NOMO-1 (cell line): ENCODE results near the gene SORCS2.

Source experiments
- DNase-seq, 2 experiments: peaks; one replicate each; lab custom pipeline; 2025; ENCODE audit not compliant: unreplicated experiment in 2 of 2; lab: John Stamatoyannopoulos, UW

SORCS2 gene

GRCh38 chr4:7511525-7511924, 319.2 kb downstream of the SORCS2 start:
- DNase-seq = no peak

GRCh38 chr4:7512428-7512827, 320.1 kb downstream of the SORCS2 start:
- DNase-seq = no peak

- no peak for DNase-seq
These were observed 320.6 kb downstream of the SORCS2 start for GRCh38 chr4:7512946-7513345.

GRCh38 chr4:7513671-7514070, 321.3 kb downstream of the SORCS2 start:
- DNase-seq = no peak

- no peak for DNase-seq
These were observed 321.9 kb downstream of the SORCS2 start for GRCh38 chr4:7514281-7514680.

- no peak for DNase-seq
These were observed 322.5 kb downstream of the SORCS2 start for GRCh38 chr4:7514789-7515188.

- no peak for DNase-seq
These were observed 323.1 kb downstream of the SORCS2 start for GRCh38 chr4:7515390-7515902.

GRCh38 chr4:7516096-7516772, 323.9 kb downstream of the SORCS2 start:
- DNase-seq = no peak

- DNase-seq = no peak
These were observed 324.4 kb downstream of the SORCS2 start for GRCh38 chr4:7516773-7517144.

GRCh38 chr4:7518871-7519637, 326.7 kb downstream of the SORCS2 start:
- no peak for DNase-seq

GRCh38 chr4:7519638-7520376, 327.5 kb downstream of the SORCS2 start:
- no peak for DNase-seq

GRCh38 chr4:7521666-7522065, 329.3 kb downstream of the SORCS2 start:
- DNase-seq = no peak

GRCh38 chr4:7522452-7523220, 330.3 kb downstream of the SORCS2 start:
- no peak for DNase-seq

GRCh38 chr4:7523526-7523925, 331.2 kb downstream of the SORCS2 start:
- no peak for DNase-seq

- DNase-seq = peak; percentile 11 to 18
These were observed 331.8 kb downstream of the SORCS2 start for GRCh38 chr4:7524064-7524682.

GRCh38 chr4:7524843-7525242, 332.5 kb downstream of the SORCS2 start:
- DNase-seq = peak in 1 of 2 experiments; percentile 49

GRCh38 chr4:7526491-7526890, 334.2 kb downstream of the SORCS2 start:
- DNase-seq = no peak

GRCh38 chr4:7526929-7527535, 334.7 kb downstream of the SORCS2 start:
- DNase-seq = no peak

GRCh38 chr4:7529368-7530080, 337.2 kb downstream of the SORCS2 start:
- DNase-seq = no peak
